ENCODE data around the gene TFF1.

GRCh38 chr21:42315296-42315891 is 50.9 kb downstream of the TFF1 start, which contains the start of gene TFF3:
- TF ChIP-seq, protein P1, sequence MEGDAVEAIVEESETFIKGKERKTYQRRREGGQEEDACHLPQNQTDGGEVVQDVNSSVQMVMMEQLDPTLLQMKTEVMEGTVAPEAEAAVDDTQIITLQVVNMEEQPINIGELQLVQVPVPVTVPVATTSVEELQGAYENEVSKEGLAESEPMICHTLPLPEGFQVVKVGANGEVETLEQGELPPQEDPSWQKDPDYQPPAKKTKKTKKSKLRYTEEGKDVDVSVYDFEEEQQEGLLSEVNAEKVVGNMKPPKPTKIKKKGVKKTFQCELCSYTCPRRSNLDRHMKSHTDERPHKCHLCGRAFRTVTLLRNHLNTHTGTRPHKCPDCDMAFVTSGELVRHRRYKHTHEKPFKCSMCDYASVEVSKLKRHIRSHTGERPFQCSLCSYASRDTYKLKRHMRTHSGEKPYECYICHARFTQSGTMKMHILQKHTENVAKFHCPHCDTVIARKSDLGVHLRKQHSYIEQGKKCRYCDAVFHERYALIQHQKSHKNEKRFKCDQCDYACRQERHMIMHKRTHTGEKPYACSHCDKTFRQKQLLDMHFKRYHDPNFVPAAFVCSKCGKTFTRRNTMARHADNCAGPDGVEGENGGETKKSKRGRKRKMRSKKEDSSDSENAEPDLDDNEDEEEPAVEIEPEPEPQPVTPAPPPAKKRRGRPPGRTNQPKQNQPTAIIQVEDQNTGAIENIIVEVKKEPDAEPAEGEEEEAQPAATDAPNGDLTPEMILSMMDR (conservative IDR thresholded peaks at IDR 0.05; ENCODE audit: low read length): no peak
- no peak for TF ChIP-seq EZH2phosphoT487 (IDR thresholded peaks at IDR 0.05; ENCODE audit: borderline replicate concordance)

Measured in Loucy (cell line).